Kidney epithelial cell (primary cell): ENCODE measurements around the gene NCS1. TPM values are rescaled to one million over a fixed set of nuclear protein-coding genes. Genes with fewer than 3 reads are reported as not detected.

Experiments
- DNase-seq: peaks from one replicate; pipeline ENCODE4 v3.0.0-alpha.2; 2010; ENCODE audit warnings: low read depth
- H3K27me3 ChIP-seq: 2 replicates; pipeline ENCODE4 v1.6.0; 2011; ENCODE audit warnings: low read length; ENCODE audit not compliant: control insufficient read depth, insufficient read depth
- H3K36me3 ChIP-seq: 2 replicates; pipeline ENCODE4 v1.5.1; 2011; ENCODE audit warnings: low read length; ENCODE audit not compliant: control insufficient read depth, insufficient read depth
- H3K4me3 ChIP-seq: 2 replicates; pipeline ENCODE4 v1.5.1; 2011; ENCODE audit warnings: low read depth, mild to moderate bottlenecking, control low read depth, low read length
- CTCF ChIP-seq: IDR thresholded peaks from 2 replicates; pipeline ENCODE4 v1.5.1; 2011; ENCODE audit warnings: mild to moderate bottlenecking, moderate library complexity, low read length, control low read depth, inconsistent platforms; ENCODE audit not compliant: insufficient read depth, poor library complexity, severe bottlenecking
- total RNA-seq: library from RNA; depleted of rRNA; stranded (reverse); fragments of >200 nt; gene quantifications from 2 replicates; pipeline ENCODE4 v1.2.3, GENCODE V29; 2015

NCS1 gene
- total RNA-seq, 1 donor from 2014 or later: 69.2 TPM

- no peaks in the 10 kb centered on the region for H3K36me3 ChIP-seq
- no peak for TF ChIP-seq CTCF
- H3K27me3 ChIP-seq: no peaks in the 10 kb centered on the region
- DNase-seq: no peak
- no peak overlapping the region for H3K4me3 ChIP-seq
Observed at GRCh38 chr9:130189840-130190239, 17.6 kb downstream of the NCS1 start.

- Histone ChIP-seq H3K36me3 (no peaks in the 10 kb centered on the region), H3K27me3 (no peaks in the 10 kb centered on the region), H3K4me3 (no peak overlapping the region)
- DNase-seq: no peak
- TF ChIP-seq CTCF: no peak
Observed at GRCh38 chr9:130191068-130191748, 19.0 kb downstream of the NCS1 start.

GRCh38 chr9:130191749-130192120 is 19.5 kb downstream of the NCS1 start:
- no peak for TF ChIP-seq CTCF
- Histone ChIP-seq H3K27me3 (no peaks in the 10 kb centered on the region), H3K4me3 (no peak overlapping the region)

GRCh38 chr9:130192382-130192999 is 20.3 kb downstream of the NCS1 start:
- Histone ChIP-seq H3K27me3 (no peaks in the 10 kb centered on the region), H3K4me3 (no peak overlapping the region), H3K36me3 (no peaks in the 10 kb centered on the region)
- DNase-seq: no peak
- no peak for TF ChIP-seq CTCF

More at GRCh38 chr9:130191749-130192120, 19.5 kb downstream of the NCS1 start:
- DNase-seq: no peak
- H3K36me3 ChIP-seq: no peaks in the 10 kb centered on the region

- H3K36me3 ChIP-seq: no peaks in the 10 kb centered on the region
- no peak for DNase-seq
- no peak overlapping the region for H3K4me3 ChIP-seq
- H3K27me3 ChIP-seq: no peaks in the 10 kb centered on the region
- no peak for TF ChIP-seq CTCF
Observed at GRCh38 chr9:130193103-130193502, 20.9 kb downstream of the NCS1 start.
